Left colon (tissue), 2 donors: Measurements from ENCODE around the gene HMCN2. TPM values are rescaled to one million over a fixed set of nuclear protein-coding genes. Genes with fewer than 3 reads are reported as not detected.

Experiments
- ATAC-seq: fragments of 200-7000 bp; cut with Tn5 transposase; one replicate; pipeline ENCODE4 v1.9.1; 2020; ENCODE audit warnings: mild to moderate bottlenecking, moderate library complexity
- DNase-seq, 2 donors: peaks; one replicate each; pipeline ENCODE4 v3.0.0-alpha.2; 2020
- intact Hi-C, 2 donors: fragments of 100-400 bp; cut with DNase I in 1 of 2; cut with micrococcal nuclease in 1 of 2; formaldehyde crosslinking; loops; one replicate each; pipeline versions ENCODE4 v1.11.2 to v1.14.0; 2022; cut with DNase I, micrococcal nuclease
- total RNA-seq, 2 donors: library from RNA; stranded (reverse); fragmentation: NEBNext Ultra II Directional; extraction: Animal tissue kit (Norgen Biotek cat#: 25700); gene quantifications; one replicate each; pipeline ENCODE4 v1.2.1, GENCODE V29; 2021
- donor health status: DM: no; HTN: no; CAD: no.
- donor health status: DM: yes; HTN: yes; CAD: no.

The HMCN2 gene
- total RNA-seq, 2 donors from 2014 or later = 19.1 to 23.3 TPM

DNA sequence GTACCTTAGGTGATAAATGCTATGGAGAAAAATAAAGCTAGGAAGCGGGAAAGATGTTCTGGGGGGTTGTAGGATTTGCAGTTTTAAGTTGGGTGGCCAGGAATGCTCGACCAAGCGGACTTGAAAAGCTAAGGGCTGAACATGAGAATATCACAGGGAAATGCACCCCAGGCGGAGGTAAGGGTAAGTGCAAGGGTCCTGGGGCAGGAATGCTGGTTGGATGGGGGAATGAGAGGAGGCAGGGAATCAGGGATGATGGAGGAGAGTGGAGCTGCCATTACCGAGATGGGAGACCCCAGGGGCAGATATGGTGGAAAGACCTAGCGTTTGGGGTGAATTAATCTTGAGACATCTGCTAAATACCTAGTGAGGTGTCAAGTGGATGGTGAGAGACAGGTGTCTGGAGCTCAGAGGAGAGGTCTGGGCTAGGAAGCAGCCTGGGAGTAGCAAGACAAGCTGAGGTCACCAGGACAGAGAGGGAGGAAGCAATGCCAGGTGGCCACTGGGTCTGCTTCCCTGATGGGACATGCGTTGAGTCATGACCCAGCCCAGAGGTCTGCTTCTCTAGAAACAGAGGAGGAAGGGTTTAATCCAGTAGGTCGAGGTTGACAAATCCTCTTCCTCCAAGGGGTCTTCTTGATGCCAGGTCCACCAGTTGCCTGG, 101.5 kb downstream of the HMCN2 start:
- no peak for DNase-seq
- ATAC-seq = no peak
- intact Hi-C loops = loop anchor here in 1 of 2 donors (10.0 kb wide), 1 partner anchor 58 kb away; no protein-coding TSS in a partner anchor

DNA sequence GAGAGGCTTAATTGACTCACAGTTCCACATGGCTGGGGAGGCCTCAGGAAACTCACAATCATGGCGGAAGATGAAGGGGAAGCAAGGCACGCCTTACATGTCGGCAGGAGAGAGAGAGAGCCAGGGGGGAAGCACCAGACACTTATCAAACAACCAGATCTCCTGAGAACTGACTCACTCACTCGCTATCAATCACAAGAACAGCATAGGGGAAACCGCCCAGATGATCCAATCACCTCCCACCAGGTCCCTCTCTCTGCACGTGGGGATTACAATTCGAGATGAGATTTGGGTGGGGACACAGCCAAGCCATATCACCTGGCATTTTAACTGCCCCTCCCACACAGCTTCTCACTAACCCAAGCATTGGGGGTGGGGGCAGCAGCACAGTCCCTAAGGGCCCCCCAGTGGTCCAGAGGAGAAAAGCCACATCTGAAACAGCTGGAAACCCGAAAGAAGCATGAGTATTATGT, 103.1 kb downstream of the HMCN2 start:
- DNase-seq (no peak), ATAC-seq (peak; percentile 12)
- intact Hi-C loops = loop anchor here in 1 of 2 donors (10.0 kb wide), 1 partner anchor 56 kb away; no protein-coding TSS in a partner anchor

DNA sequence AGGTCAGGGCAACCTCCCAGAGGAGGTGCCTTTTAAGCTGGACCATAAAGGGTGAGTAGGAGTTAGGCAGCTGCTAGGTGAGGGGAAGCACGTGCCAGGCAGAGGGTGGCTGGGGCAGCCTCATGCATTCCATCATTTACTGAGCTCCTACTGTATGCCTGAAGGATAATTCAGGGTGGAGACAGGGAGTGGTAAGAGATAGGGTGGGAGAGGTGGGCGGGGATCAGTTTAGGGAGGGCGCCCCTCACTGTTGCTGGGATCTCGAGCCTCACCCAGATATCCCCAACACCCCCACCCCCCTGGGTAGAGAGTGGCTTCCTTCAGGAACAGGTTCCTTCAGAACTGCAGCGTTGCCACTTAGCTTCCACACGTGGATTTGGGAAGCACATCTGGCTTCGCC, 104.7 kb downstream of the HMCN2 start:
- no peak for DNase-seq
- intact Hi-C loops = no loop called here
- ATAC-seq = no peak

DNA sequence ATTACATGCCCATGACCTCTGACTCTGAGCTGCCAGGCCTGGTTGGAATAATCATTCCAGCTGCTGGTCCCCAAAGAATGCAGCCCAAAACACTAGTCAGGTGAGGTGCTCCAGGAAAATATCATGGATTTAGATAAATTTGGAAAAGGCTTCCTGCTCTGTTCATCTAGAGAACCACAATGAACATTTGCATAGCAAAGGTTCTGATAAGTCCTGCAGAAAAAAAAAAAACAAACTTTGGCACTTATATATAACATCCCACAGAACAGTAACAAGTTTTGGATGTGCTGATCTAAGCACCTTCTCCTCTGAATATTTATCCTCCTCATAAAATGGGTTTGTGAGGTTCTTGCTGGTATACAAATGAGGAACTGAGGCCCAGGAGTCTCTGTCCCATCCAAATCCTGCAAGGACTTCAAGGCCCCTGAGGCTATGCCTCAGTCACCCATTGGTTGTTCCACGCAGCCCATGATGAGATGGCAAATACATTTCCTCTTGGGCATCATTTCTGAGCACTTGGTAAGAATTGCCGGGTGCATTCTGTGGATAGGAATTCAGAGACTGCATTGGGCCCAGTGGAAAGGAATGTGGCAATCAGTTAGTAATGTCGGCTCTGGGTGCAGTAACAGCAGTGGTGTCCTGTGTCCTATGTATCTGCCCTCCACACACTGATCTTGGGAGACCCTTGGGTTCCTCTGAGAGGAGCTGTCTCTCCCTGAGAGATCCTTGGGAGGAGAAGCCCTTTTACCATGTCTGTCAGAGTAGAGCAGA, 105.8 kb downstream of the HMCN2 start:
- DNase-seq (no peak), ATAC-seq (no peak)
- intact Hi-C loops = no loop called here

DNA sequence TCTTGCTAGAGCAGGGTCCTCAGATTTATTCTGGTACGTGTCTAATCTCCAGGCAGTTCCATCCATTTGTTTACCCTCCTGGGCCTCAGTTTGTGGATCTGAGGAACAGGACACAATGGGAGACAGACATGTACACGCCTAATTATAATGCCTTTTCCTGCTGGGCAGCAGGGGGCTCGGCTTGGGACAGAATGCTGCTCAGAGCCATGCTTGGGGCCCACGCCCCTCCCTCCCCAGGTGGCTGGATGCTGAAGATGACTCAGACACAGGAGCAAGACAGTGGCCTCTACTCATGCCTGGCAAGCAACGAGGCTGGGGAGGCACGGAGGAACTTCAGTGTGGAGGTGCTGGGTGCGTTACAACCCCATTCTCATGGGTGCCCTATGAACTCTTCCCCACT, 106.5 kb downstream of the HMCN2 start:
- no peak for DNase-seq
- ATAC-seq = no peak
- intact Hi-C loops = no loop called here

DNA sequence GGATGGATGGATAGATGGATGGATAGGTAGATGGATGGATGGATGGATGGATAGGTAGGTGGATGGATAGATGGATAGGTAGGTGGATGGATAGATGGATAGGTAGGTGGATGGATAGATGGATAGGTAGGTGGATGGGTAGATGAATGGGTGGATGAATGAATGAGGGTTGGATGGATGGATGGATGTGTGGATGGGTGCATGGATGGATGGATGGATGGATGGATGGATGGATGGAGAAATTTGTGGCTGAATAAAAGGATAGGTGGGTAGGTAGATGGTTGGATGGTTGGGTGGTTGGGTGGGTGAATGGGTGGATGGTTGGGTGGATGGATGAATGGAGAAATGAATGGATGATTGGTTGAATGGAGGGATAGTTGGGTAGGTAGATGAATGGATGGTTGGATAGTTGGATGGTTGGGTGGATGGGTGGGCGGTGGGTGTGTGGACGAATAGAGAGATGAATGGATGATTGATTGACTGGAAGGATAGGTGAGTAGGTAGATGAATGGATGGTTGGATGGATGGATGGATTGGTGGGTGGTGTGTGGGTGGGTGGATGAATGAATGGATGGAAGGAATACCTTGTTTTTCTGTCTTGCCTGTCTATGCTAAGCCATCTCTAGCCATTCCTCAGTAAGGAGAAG, 108.2 kb downstream of the HMCN2 start:
- intact Hi-C loops = no loop called here
- DNase-seq (no peak), ATAC-seq (no peak)

DNA sequence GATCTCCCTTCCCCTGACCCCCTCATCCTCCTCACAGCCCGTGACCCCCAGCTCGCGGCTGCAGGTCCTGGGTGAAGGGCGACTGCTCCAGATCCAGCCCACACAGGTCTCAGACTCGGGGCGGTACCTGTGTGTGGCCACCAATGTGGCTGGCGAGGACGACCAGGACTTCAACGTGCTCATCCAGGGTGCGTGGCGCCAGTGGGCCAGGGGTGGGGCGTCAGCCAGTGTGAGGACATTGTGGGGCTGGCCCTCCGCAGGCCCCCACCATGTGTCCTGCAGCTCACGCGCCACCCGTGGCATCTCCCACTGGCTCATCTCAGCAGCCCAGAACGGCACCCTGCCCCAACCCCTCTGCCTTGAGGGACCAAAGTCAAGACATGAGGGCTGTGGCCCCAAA, 112.1 kb downstream of the HMCN2 start:
- DNase-seq (no peak), ATAC-seq (no peak)
- intact Hi-C loops = no loop called here

DNA sequence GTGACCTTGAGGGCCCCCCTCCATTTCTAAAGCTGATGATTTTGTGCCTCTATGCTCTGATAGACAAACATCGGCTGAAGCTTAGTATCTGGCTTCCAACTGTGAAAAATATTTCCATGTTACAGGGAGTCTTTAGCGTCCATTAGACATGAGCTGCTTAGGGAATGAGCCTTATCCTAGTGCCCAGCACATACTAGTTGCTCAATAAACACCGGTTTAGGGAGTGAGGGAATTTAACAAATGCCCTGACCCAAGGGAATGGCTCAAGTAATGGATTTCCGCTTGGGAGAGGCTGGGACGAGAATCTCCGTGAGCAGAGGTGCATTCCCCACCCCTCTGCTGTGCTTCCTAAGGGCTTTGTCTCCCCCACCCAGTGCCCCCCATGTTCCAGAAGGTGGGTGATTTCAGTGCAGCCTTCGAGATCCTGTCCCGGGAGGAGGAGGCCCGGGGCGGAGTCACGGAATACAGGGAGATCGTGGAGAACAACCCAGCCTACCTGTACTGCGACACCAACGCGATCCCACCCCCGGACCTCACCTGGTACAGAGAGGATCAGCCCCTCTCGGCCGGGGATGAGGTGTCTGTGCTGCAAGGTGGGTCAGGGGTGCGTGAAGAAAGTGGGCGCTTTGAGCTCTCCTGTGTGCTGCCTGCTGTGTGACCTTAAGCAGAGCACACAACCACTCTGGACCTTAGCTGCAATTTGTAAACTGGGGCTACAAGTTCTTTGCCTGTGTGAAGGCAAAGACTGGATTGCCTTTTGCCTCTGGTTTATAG, 113.5 kb downstream of the HMCN2 start:
- DNase-seq = no peak
- intact Hi-C loops = no loop called here
- no peak for ATAC-seq

DNA sequence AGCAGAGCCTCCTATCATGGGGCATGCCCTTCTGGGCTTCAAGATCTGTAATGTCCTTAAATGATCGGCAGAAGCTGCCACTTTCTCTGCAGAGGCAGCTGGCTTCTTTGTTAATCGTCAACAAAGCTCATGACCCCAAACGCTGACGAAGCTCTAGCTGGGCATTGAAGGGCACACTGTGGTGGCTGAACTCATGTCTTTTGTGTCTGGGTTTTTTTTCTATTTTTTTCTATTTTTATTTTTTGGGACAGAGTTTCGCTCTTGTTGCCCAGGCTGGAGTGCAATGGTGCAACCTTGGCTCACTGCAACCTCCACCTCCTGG, 114.0 kb downstream of the HMCN2 start:
- no peak for DNase-seq
- ATAC-seq = no peak
- intact Hi-C loops = no loop called here

DNA sequence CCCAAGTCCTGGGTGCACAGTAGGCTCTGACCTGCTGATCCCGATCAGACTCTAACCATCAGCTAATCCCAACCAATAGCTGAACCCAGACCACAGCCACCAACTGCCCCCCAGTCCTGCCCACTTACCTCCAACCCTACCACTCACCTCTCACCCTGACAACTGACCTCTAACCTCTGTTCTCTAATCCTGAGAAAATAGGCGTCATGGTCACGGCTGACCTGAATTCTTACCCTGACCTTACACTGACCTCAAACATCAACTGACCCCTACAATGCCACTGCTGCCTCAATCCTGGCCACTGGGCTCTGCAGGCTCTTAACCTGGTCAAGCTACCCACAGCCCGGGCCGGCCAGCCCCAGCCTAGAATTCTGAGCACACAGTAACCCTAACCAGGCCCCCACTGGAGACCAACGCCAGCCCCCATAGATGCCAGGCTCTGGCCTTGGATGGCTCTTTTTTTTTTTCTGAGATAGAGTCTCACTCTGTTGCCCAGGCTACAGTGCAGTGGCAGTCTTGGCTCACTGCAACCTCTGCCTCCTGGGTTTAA, 115.4 kb downstream of the HMCN2 start:
- DNase-seq = no peak
- no peak for ATAC-seq
- intact Hi-C loops = no loop called here

DNA sequence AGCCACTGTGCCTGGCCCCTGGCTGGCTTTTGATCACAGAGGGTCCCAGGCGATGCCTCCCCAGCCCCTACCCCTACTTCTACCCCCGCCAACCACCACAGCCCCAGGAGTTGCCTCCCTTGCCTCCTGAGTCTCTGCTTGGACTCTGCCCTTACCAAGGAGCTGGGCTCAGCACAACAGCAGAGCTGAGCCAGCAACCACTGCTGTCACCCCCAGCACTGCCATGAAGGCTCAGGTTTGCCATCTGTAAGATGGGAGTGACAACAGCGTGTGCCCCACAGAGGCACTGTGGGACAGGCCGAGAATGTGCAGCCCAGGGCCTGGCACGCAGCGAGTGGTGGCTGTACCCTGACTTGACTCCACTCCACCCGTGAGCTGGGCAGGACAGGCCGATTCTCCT, 116.1 kb downstream of the HMCN2 start:
- intact Hi-C loops = no loop called here
- DNase-seq (no peak), ATAC-seq (peak; percentile 81)

DNA sequence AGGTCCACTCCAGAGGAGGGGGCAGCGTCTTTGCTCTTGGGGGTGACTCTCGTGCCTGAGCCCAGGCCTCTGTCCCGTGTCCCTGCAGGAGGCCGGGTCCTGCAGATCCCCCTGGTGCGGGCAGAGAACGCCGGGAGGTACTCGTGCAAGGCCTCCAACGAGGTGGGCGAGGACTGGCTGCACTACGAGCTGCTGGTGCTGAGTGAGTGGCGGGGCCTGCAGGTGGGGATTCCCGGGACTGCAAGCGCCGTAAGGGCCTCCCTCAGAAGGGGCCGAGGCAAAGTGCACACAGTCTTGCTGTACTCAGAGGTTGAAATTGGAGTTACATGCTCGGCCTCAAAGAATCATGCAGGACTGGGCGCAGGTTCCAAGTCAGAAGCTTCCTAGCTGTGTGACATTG, 116.5 kb downstream of the HMCN2 start:
- ATAC-seq (no peak), DNase-seq (no peak)
- intact Hi-C loops = no loop called here

DNA sequence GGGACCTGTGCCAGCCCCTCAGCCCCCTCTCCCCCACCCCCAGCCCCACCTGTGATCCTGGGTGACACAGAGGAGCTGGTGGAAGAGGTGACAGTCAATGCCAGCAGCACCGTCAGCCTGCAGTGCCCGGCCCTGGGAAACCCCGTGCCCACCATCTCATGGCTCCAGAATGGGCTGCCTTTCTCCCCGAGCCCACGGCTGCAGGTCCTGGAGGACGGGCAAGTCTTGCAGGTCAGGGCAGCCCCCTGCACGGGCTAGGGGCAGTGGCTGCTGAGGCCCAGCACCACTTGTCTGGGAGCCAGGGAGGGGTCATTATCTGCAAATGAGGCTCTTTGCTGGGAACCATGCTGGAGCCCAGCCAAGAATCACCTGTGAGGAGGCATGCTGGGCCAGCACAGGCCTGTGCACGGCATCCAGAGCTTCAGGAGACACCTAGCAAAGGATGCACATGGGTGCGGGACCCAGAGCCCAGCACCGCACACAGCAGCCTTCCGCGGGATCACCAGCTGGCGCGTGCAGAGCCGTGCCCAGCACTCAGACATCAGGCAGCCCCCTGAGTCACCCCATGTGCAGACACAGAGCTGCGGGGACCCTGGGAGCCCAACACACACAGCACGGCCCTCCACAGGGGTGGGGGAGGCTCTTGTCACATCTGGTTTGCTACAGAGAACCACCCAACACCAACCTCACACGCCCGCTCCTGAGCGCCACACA, 117.2 kb downstream of the HMCN2 start:
- DNase-seq (no peak), ATAC-seq (peak; percentile 22)
- intact Hi-C loops = no loop called here

DNA sequence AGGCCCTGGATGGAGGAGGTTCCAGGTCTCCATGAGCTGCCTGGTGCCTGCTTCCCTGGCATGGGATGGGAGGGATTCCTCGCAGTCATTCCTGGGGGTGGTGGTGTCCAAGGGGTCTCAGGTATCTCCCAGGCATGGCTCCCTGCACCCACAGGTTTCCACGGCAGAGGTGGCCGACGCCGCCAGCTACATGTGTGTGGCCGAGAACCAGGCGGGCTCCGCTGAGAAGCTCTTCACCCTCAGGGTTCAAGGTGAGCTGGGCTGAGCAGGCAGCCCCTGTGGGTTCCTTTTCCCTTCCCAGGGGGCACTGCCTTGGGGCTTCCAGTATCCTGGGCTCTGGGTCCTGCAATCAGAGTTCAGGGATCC, 117.8 kb downstream of the HMCN2 start:
- ATAC-seq = no peak
- no peak for DNase-seq
- intact Hi-C loops = no loop called here

DNA sequence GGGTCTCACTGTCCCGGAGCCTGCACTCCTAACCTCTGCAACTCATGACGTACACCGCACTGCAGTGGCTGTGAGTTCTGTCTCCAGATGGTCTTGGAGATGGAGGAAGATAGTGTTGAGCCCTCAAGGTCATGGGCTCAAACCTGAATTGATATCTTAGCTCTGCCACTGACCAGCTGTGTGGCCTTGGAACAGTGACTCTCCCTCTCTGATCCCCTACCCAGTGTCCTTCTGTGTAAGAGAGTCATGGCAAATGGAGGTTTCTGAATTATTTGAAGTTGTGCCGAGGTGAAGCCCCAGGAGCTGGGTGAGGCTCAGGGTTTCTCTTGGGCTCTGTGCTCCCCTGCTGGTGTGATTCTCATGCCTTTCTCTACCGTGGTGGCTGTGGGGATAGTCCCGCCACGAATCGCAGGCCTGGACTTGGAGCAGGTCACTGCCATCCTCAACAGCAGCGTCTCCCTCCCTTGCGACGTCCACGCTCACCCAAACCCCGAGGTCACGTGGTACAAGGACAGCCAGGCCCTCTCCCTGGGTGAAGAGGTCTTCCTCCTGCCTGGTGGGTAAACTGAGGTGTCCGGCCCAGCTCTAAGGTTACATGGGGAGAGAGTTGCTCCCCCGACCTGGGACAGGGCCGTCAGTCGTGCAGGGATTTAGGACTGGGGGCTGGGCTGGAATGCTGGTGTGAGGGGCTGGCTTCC, 118.6 kb downstream of the HMCN2 start:
- no peak for ATAC-seq
- no peak for DNase-seq
- intact Hi-C loops = no loop called here

DNA sequence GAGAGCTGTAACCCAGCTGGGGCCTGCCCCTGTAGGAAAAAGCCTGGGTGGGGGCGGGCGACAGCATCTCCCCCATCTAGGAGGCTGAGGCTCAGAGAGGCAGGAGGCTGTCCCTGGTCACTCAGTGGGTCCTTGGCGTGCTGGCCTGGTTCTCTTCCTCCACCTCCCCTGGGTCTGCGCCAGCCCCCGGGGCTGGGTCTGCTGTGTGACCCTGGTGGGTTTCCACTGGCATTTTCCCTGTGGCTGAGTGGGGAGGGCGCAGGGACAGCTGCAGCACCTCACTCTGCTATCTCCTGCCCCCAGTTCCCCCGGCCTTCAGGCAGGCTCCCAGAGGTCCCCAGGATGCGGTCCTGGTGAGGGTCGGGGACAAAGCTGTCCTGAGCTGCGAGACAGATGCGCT, 119.7 kb downstream of the HMCN2 start:
- ATAC-seq (no peak), DNase-seq (no peak)
- intact Hi-C loops = no loop called here

DNA sequence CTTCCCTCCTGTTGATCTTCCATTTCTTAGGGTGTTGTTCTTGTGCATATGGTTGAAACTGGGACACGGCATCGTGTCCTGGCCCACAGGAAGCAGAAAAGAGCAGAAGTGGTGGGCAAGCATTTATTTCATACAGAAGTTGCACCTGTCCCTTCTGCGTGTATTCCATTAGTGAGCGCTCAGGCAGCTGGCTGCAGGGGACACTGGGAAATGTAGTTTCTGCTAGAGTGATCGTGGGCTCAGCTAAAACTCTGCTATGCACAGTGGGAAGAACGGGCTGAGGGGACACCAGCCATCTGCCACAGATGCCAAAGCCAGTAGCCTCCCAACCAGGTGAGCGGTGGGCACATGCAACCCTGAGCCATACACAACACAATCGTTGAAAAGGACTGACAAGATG, 121.8 kb downstream of the HMCN2 start:
- intact Hi-C loops = no loop called here
- no peak for DNase-seq
- no peak for ATAC-seq

DNA sequence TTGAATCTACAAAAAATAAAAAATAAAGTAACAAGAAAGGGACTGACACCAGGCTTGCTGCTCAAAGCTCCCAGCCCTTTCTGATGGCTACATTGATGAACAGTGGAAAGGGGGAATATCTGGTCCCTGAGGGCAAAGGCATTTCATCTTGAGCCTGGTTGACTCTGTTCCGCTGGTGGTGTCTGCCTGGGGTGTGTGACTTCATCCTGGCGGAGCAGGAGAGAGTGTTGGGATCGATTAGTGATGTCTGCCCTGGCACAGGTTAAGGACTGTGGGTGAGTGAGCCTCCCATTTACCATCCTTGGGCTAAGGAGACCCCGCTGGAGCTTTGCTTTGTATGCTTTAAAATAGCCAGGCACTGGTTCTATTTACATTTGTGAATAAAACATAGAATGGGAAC, 122.3 kb downstream of the HMCN2 start:
- intact Hi-C loops = no loop called here
- ATAC-seq = no peak
- no peak for DNase-seq
